SK-N-SH treated with all-trans-retinoic acid at 6 μM for 48 hours (cell line): ENCODE measurements around the gene PKD2L1.

Experiments
- CSRNP3 ChIP-seq: fragments of 250-450 bp; sonication (Bioruptor Pico); IDR thresholded peaks from 2 replicates; pipeline ENCODE4 v1.5.1; 2021; ENCODE audit warnings: mild to moderate bottlenecking, moderate library complexity
- OSR1 ChIP-seq: fragments of 250-450 bp; sonication (Bioruptor Pico); IDR thresholded peaks from 2 replicates; pipeline ENCODE4 v1.8.0; 2022; ENCODE audit warnings: moderate library complexity, mild to moderate bottlenecking, inconsistent platforms

DNA sequence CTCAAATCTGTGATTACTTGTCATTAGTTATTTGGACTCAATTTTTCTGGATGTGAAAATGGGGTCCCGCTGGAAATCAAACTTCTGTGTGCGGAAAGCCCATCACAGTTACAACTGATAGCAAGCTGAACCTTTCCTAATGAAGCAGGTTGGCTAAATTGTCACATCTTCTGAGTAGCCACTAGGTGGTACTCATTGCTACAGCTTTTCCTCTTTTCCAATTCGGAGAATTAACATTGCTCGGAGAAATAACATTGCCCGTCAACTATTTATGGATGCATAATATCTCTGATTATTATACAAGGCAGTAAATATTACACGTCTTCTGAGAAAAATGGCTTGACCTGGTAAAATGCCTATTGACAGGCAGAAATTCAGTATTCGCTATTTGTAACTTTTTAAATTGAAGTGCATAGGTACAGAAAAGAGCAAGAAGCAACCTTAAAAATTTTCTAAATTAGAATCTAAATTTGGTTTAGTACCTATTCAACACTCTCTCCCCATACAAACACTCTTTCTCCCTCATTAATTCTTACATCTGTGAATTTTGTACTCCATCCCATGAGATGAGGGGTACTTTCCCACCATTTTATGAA lies 26.2 kb downstream of the PKD2L1 start:
- TF ChIP-seq CSRNP3: no peak
- TF ChIP-seq OSR1 (CRISPR knock-in tag): no peak
